ENCODE data around the gene TMCO1.
"Not testable (repeated sequence)": the region's sequence is repeated elsewhere in the genome, so short reads cannot be mapped to it uniquely, and the experiment has no call there.

The TMCO1 gene

DNA sequence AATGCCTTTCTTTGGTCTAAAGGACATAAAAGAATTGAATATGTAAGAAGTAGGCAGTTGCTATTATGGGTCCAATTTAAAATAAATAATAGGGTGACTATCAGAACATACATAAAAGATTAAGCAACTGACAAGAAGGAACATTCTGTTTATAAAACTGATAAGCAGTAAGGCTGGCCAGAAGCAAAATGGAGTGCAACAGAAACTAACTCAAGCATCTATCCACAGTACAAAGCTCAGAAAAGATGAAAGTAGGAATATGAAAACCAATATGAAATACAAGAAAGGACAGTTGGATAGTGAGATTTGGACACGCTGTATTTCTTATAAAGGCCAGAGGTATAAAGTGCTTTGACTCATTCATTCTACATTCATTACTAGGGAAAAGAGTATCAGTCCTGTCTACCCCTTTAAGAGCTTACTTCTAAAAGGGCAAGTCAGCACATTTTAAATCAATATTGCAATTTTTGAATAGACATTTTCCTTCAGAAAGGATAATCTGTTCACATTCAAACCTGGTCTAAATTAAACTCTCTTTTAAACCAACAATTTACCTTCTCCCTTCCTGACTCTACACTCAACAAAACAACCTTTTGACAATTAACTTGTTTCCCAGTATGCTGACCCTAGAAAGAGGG, 84.7 kb downstream of the TMCO1 start:
- DNase-seq, result no peak

DNA sequence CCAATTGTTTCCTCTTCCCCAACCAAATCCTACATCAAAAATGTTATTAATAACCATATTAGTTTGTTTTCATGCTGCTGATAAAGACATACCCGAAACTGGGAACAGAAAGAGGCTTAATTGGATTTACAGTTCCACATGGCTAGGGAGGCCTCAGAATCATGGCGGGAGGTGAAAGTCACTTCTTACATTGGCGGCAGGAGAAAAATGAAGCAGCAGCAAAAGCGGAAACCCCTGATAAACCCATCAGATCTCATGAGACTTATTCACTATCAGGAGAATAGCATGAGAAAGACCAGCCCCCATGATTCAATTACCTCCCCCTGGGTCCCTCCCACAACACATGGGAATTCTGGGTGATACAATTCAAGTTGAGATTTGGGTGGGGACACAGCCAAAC, 87.9 kb downstream of the TMCO1 start:
- not testable (repeated sequence) for DNase-seq

DNA sequence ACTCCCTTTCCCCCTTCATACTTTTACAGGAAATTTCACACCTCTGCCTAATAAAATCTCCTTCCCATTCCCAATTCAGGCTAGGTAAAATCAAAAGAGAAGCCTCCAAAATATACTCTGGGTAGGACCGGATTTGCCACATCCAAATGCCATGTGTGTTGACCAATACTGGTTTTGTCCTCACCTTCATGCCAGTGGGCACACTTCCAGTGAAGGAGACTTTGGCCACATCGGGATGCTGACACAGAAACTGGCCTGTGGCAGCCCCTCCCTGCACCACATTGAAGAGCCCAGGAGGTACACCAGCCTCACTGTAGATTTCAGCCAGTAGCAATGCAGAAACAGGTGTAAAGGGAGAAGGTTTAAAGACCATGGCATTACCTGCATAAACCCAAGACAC, 88.4 kb downstream of the TMCO1 start:
- DNase-seq, result no peak

DNA sequence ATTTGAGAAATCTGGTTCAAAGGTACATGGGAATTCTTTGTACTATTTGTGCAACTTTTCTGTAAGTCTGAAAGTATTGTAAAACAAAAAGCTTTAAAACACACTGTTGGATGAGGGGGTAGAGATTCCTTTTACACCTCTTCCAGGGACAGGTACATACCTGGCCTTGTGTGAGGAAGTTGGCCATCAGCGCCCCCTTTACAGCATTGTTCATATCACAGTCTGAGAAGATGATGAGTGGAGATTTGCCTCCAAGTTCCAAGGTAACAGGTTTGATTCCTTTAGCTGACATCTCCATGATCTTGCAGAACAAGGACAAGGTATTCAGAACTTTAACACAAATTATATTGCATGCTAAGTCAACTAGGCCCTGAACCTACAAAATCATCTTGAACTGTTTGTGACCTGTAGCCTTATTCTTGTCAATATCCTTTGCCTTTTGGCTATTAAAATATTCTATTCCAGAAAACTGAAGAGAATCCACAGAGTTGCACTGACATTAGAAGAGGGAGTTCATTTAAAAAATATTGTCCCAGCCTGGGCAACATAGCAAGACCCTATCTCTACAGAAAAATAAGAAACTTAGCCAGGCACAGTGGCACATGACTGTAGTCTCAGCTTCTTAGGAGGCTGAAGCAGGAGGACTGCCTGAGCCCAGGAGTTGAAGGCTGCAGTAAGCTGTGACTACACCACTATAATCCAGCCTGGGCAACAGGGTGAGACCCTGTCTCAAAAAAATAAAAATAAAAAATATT, 89.2 kb downstream of the TMCO1 start:
- DNase-seq, result peak; percentile 9

DNA sequence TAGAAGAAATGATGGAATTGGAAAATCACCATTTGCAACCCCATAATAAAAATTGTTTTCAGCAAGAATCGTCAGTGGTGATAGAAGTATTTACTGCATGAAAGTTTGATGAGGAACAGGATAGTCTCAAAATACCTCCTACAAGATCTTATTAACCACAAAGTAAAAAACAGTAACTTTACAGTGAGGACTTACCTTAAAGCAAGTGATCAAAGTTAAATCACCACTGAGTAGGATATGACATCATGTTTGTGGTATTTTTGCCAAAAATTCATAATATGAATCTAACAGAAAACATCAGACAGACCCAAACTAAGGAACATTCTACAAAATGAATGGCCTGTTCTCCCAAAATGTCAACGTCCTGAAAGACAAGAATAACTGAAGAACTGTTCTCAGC, 90.2 kb downstream of the TMCO1 start:
- DNase-seq, result no peak

Data from CD4-positive, alpha-beta T cell treated with Interleukin-17A for 4 hours (primary cell).